HT1080 (cell line): ENCODE results near the gene ZNF284. TPM values are rescaled to one million over a fixed set of nuclear protein-coding genes. Genes with fewer than 3 reads are reported as not detected.
"Not testable (repeated sequence)": the region's sequence is repeated elsewhere in the genome, so short reads cannot be mapped to it uniquely, and the experiment has no call there.

Experiments
- DNase-seq: peaks from one replicate; pipeline ENCODE4 v3.0.0-alpha.2; 2015; ENCODE audit warnings: low read depth
- small RNA-seq: library from RNA; depleted of rRNA; stranded (forward); fragments of <200 nt; gene quantifications from one replicate; pipeline ENCODE3, GENCODE V24; 2014
- total RNA-seq: library from RNA; depleted of rRNA; stranded (reverse); fragments of >200 nt; shearing (Covaris generic); gene quantifications from 2 replicates; pipeline ENCODE4 v1.2.3, GENCODE V29; 2014; rRNA removed

The ZNF284 gene
- total RNA-seq, 1 experiment from 2014 or later: 5.0 TPM

- no peak for DNase-seq
Measured at GRCh38 chr19:44109458-44109857, 37.5 kb downstream of the ZNF284 start.

- peak; percentile 39 for DNase-seq
Measured at GRCh38 chr19:44111910-44112463, 40.0 kb downstream of the ZNF284 start.

- DNase-seq: no peak
Measured at GRCh38 chr19:44112802-44113137, 40.8 kb downstream of the ZNF284 start.

- peak; percentile 99 for DNase-seq
Measured at GRCh38 chr19:44113138-44113783, 41.3 kb downstream of the ZNF284 start, which contains the start of gene ZNF225. Gene ZNF225 (plus strand): TSS chr19:44113399. CDS start chr19:44115828, 2,429 bp downstream.

- DNase-seq: no peak
Measured at GRCh38 chr19:44113784-44114390, 41.9 kb downstream of the ZNF284 start.

- not testable (repeated sequence) for DNase-seq
Measured at GRCh38 chr19:44121162-44121561, 49.2 kb downstream of the ZNF284 start.

GRCh38 chr19:44131955-44132354 is 60.0 kb downstream of the ZNF284 start:
- no peak for DNase-seq

Small RNAs within 50 kb of the gene (small RNA-seq; reads per million reads assigned to genes)
- gene RNU6-902P: not detected

Other genes with a start within 250 kb of the ZNF284 start
- 4.3 and 6.0 TPM in 2 replicates for gene ZNF283, start 244.8 kb upstream of the ZNF284 start, total RNA-seq
- 1.1 and 1.2 TPM in 2 replicates for gene ZNF404, start 188.2 kb upstream of the ZNF284 start, total RNA-seq
- gene ZNF45, start 136.9 kb upstream of the ZNF284 start, total RNA-seq: 22.8 and 25.4 TPM in 2 replicates
- 3.1 and 3.7 TPM in 2 replicates for gene ZNF221, start 120.9 kb upstream of the ZNF284 start, total RNA-seq
- gene ZNF155, start 88.0 kb upstream of the ZNF284 start, total RNA-seq: 4.4 and 5.3 TPM in 2 replicates
- gene ZNF230, start 69.2 kb upstream of the ZNF284 start, total RNA-seq: 2.6 and 5.3 TPM in 2 replicates
- gene ZNF222, start 46.8 kb upstream of the ZNF284 start, total RNA-seq: 3.7 and 5.6 TPM in 2 replicates
- gene ZNF223, start 20.1 kb upstream of the ZNF284 start, total RNA-seq: 4.2 and 6.1 TPM in 2 replicates
- 8.3 and 13.5 TPM in 2 replicates for gene ZNF224, start 22.2 kb downstream of the ZNF284 start, total RNA-seq
- gene ZNF225, start 41.2 kb downstream of the ZNF284 start, total RNA-seq: 2.9 and 3.4 TPM in 2 replicates
- 6.7 and 8.1 TPM in 2 replicates for gene ZNF234, start 69.4 kb downstream of the ZNF284 start, total RNA-seq
- gene ZNF226, start 92.9 kb downstream of the ZNF284 start, total RNA-seq: 16.7 and 21.8 TPM in 2 replicates
- gene ZNF227, start 140.4 kb downstream of the ZNF284 start, total RNA-seq: 24.9 and 26.3 TPM in 2 replicates
- 1.3 and 1.9 TPM in 2 replicates for gene ZNF233, start 187.7 kb downstream of the ZNF284 start, total RNA-seq
- gene ZNF235, start 232.9 kb downstream of the ZNF284 start, total RNA-seq: 1.9 and 3.1 TPM in 2 replicates